Upper lobe of left lung (tissue), 6 donors: ENCODE results near the gene TMPRSS4. TPM values are rescaled to one million over a fixed set of nuclear protein-coding genes. Genes with fewer than 3 reads are reported as not detected.

ENCODE experiments used
- ATAC-seq, 2 donors: fragments of 200-7000 bp; cut with Tn5 transposase; one replicate each; pipeline ENCODE4 v1.9.1; 2022; ENCODE audit warnings: mild to moderate bottlenecking in 2 of 2, moderate library complexity in 2 of 2; ENCODE audit not compliant: low FRiP score in 2 of 2
- DNase-seq, 2 donors: peaks; one replicate each; pipeline ENCODE4 v3.0.0-alpha.2; 2019 to 2020
- H3K27ac ChIP-seq, 4 donors: fragments of 200-600 bp; sonication (generic); one replicate each; pipeline ENCODE4 v1.5.1; 2016 to 2019
- H3K27me3 ChIP-seq, 4 donors: fragments of 200-600 bp; sonication (generic); one replicate each; pipeline ENCODE4 v1.5.1; 2017 to 2019
- H3K36me3 ChIP-seq, 4 donors: fragments of 200-600 bp; sonication (generic); one replicate each; pipeline ENCODE4 v1.5.1; 2016 to 2019
- H3K4me1 ChIP-seq, 4 donors: fragments of 200-600 bp; sonication (generic); one replicate each; pipeline ENCODE4 v1.5.1; 2018 to 2019
- H3K4me3 ChIP-seq, 4 donors: fragments of 200-600 bp; sonication (generic); one replicate each; pipeline ENCODE4 v1.5.1; 2017 to 2019; ENCODE audit warnings: mild to moderate bottlenecking in 2 of 4, moderate library complexity in 1 of 4
- H3K9me3 ChIP-seq, 4 donors: fragments of 200-600 bp; sonication (generic); one replicate each; pipeline ENCODE4 v1.5.1; 2018 to 2019
- CTCF ChIP-seq, 6 experiments: fragments of 450-650 bp in 4 of 6; fragments of 200-600 bp in 2 of 6; sonication (generic) in 2 of 6; IDR thresholded peaks; one replicate each; pipeline ENCODE4 v1.5.1; 2016 to 2019; ENCODE audit warnings: antibody characterized with exemption in 6 of 6
- EP300 ChIP-seq, 4 donors: sonication (generic); formaldehyde crosslinking; IDR thresholded peaks; one replicate each; pipeline ENCODE4 v1.5.1; 2017; ENCODE audit warnings: antibody characterized with exemption in 4 of 4, control low read depth in 2 of 4
- POLR2A ChIP-seq, 4 donors: fragments of 450-650 bp; IDR thresholded peaks; one replicate each; pipeline ENCODE4 v1.5.1; 2016 to 2017; ENCODE audit warnings: antibody characterized with exemption in 4 of 4, mild to moderate bottlenecking in 2 of 4
- POLR2AphosphoS5 ChIP-seq, 2 donors: sonication (generic); formaldehyde crosslinking; IDR thresholded peaks; one replicate each; pipeline ENCODE4 v1.5.1; 2017; ENCODE audit warnings: antibody characterized with exemption in 2 of 2
- WGBS, 2 donors: methylation state at CpG; one replicate each; pipeline ENCODE4 v1.1.5; 2017 to 2018; 5-methylcytosine and 5-hydroxymethylcytosine counted together
- total RNA-seq, 6 donors: library from RNA; depleted of rRNA in 4 of 6; stranded (reverse); fragments of >200 nt in 4 of 6; gene quantifications; one replicate each; pipeline versions ENCODE4 v1.1.0 to v1.2.1, GENCODE V29; 2016 to 2021
- donor health status: DM: no; HTN: no; CAD: no; lungs with moderate emphysema.
- donor health status: DM: no; HTN: yes; CAD: no; lungs with severe emphysema.

TMPRSS4 gene
- total RNA-seq, 6 donors from 2014 or later = 1.6 to 14.3 (median 3.1) TPM

GRCh38 chr11:118167253-118167652 is 90.4 kb downstream of the TMPRSS4 start:
- no peak for DNase-seq
- H3K36me3 ChIP-seq = no peaks in the 10 kb centered on the region
- ATAC-seq = no peak
- H3K9me3 ChIP-seq = no peaks in the 10 kb centered on the region
- WGBS, 2 donors = 95 to 97% methylated on average over 2 of the region's 2 CpGs
- no peak overlapping the region for H3K4me3 ChIP-seq
- H3K4me1 ChIP-seq = peaks cover 3 to 12% (median 7%) of the 10 kb centered on the region in 4 donors
- TF ChIP-seq POLR2AphosphoS5 (IDR thresholded peaks at IDR 0.05) (no peak), CTCF (IDR thresholded peaks at IDR 0.05) (no peak), EP300 (IDR thresholded peaks at IDR 0.05) (no peak), POLR2A (IDR thresholded peaks at IDR 0.05) (no peak)
- peaks cover 0 to 2% (median 0%) of the 10 kb centered on the region in 4 donors for H3K27me3 ChIP-seq
- no peak overlapping the region for H3K27ac ChIP-seq

GRCh38 chr11:118167906-118168305 is 91.0 kb downstream of the TMPRSS4 start:
- no peak for DNase-seq
- Histone ChIP-seq H3K27me3 (peaks cover 0 to 2% (median 0%) of the 10 kb centered on the region in 4 donors), H3K27ac (no peak overlapping the region), H3K4me1 (peaks cover 3 to 12% (median 7%) of the 10 kb centered on the region in 4 donors), H3K4me3 (no peak overlapping the region), H3K9me3 (no peaks in the 10 kb centered on the region), H3K36me3 (no peaks in the 10 kb centered on the region)
- WGBS, 2 donors = 89 to 96% methylated on average over 4 to 11 of the region's 12 CpGs
- TF ChIP-seq CTCF (IDR thresholded peaks at IDR 0.05) (no peak), POLR2A (IDR thresholded peaks at IDR 0.05) (no peak), POLR2AphosphoS5 (IDR thresholded peaks at IDR 0.05) (no peak), EP300 (IDR thresholded peaks at IDR 0.05) (no peak)
- ATAC-seq = no peak

GRCh38 chr11:118168316-118168715 is 91.4 kb downstream of the TMPRSS4 start:
- TF ChIP-seq CTCF (IDR thresholded peaks at IDR 0.05) (no peak), POLR2A (IDR thresholded peaks at IDR 0.05) (no peak), EP300 (IDR thresholded peaks at IDR 0.05) (no peak), POLR2AphosphoS5 (IDR thresholded peaks at IDR 0.05) (no peak)
- Histone ChIP-seq H3K27ac (no peak overlapping the region), H3K4me3 (no peak overlapping the region), H3K36me3 (no peaks in the 10 kb centered on the region), H3K27me3 (peaks cover 0 to 2% (median 0%) of the 10 kb centered on the region in 4 donors), H3K9me3 (no peaks in the 10 kb centered on the region), H3K4me1 (peaks cover 3 to 12% (median 7%) of the 10 kb centered on the region in 4 donors)
- peak in 1 of 2 donors; percentile 49 for DNase-seq
- 77 to 94% methylated on average over 8 of the region's 8 CpGs for WGBS, 2 donors
- no peak for ATAC-seq

GRCh38 chr11:118168751-118169150 is 91.9 kb downstream of the TMPRSS4 start:
- ATAC-seq (no peak), DNase-seq (peak in 1 of 2 donors; percentile 54)
- peaks cover 3 to 12% (median 7%) of the 10 kb centered on the region in 4 donors for H3K4me1 ChIP-seq
- WGBS, 2 donors = 60 to 68% methylated on average over 1 to 3 of the region's 3 CpGs
- H3K9me3 ChIP-seq = no peaks in the 10 kb centered on the region
- H3K4me3 ChIP-seq = no peak overlapping the region
- H3K36me3 ChIP-seq = no peaks in the 10 kb centered on the region
- H3K27me3 ChIP-seq = peaks cover 0 to 2% (median 0%) of the 10 kb centered on the region in 4 donors
- no peak overlapping the region for H3K27ac ChIP-seq
- TF ChIP-seq CTCF (IDR thresholded peaks at IDR 0.05) = no peak
- no peak for TF ChIP-seq POLR2A (IDR thresholded peaks at IDR 0.05)
- TF ChIP-seq POLR2AphosphoS5 (IDR thresholded peaks at IDR 0.05) = no peak
- TF ChIP-seq EP300 (IDR thresholded peaks at IDR 0.05) = no peak
